Natural killer cell (primary cell): ENCODE data around the gene ACAN. TPM values are rescaled to one million over a fixed set of nuclear protein-coding genes. Genes with fewer than 3 reads are reported as not detected.

Experiments
- ATAC-seq, 3 donors: fragments of 150-1000 bp in 2 of 3; fragments of 200-7000 bp in 1 of 3; cut with Tn5 transposase; 1 replicate in 1 of 3; 2 replicates in 2 of 3; pipeline ENCODE4 v1.10.0; 2021; ENCODE audit warnings: mild to moderate bottlenecking in 2 of 3, moderate library complexity in 2 of 3
- DNase-seq, 2 donors: peaks; one replicate each; pipeline versions ENCODE4 v3.0.0 to v3.0.0-alpha.2; 2013 to 2021; ENCODE audit warnings: mixed read lengths in 1 of 2
- H3K27ac ChIP-seq: one replicate; pipeline ENCODE4 v1.5.1; 2013; ENCODE audit warnings: mild to moderate bottlenecking, low read length
- H3K27me3 ChIP-seq: one replicate; pipeline ENCODE4 v1.6.1; 2013; ENCODE audit warnings: low read length; ENCODE audit not compliant: control insufficient read depth, insufficient read depth
- H3K36me3 ChIP-seq: one replicate; pipeline ENCODE4 v1.6.1; 2013; ENCODE audit warnings: low read length; ENCODE audit not compliant: control insufficient read depth, insufficient read depth
- H3K4me1 ChIP-seq: one replicate; pipeline ENCODE4 v1.6.1; 2013; ENCODE audit warnings: low read length; ENCODE audit not compliant: control insufficient read depth, insufficient read depth
- H3K4me3 ChIP-seq: one replicate; pipeline ENCODE4 v1.5.1; 2013; ENCODE audit warnings: low read length
- H3K9me3 ChIP-seq: one replicate; pipeline ENCODE4 v1.6.1; 2013; ENCODE audit warnings: low read length; ENCODE audit not compliant: control insufficient read depth, insufficient read depth
- H3K27ac Mint-ChIP-seq, 2 donors: one replicate each; pipeline ENCODE4 v1.8.0; 2022; ENCODE audit warnings: mild to moderate bottlenecking in 2 of 2, mixed read lengths in 2 of 2, moderate library complexity in 1 of 2
- H3K27me3 Mint-ChIP-seq, 2 donors: one replicate each; pipeline ENCODE4 v1.8.0; 2022; ENCODE audit warnings: low read depth in 2 of 2, mixed read lengths in 2 of 2
- H3K36me3 Mint-ChIP-seq: one replicate; pipeline ENCODE4 v1.8.0; 2022; ENCODE audit warnings: mixed read lengths
- H3K4me1 Mint-ChIP-seq, 2 donors: one replicate each; pipeline ENCODE4 v1.8.0; 2022; ENCODE audit warnings: mixed read lengths in 2 of 2
- H3K4me3 Mint-ChIP-seq: one replicate; pipeline ENCODE4 v1.8.0; 2022; ENCODE audit warnings: mild to moderate bottlenecking, moderate library complexity, mixed read lengths
- H3K9me3 Mint-ChIP-seq, 2 donors: one replicate each; pipeline ENCODE4 v1.8.0; 2022; ENCODE audit warnings: mixed read lengths in 2 of 2
- WGBS: methylation state at CpG from one replicate; pipeline ENCODE4 v1.1.7; 2013; ENCODE audit warnings: missing lambda C conversion rate; ENCODE audit not compliant: insufficient coverage; 5-methylcytosine and 5-hydroxymethylcytosine counted together
- intact Hi-C: fragments of 100-400 bp; cut with micrococcal nuclease; formaldehyde crosslinking; loops from one replicate; pipeline ENCODE4 v1.14.2; 2022
- total RNA-seq, 4 donors: library from RNA; stranded (reverse); fragments of 120-200 nt in 1 of 4; gene quantifications; one replicate each; pipeline versions ENCODE4 v1.2.3 to v1.2.4, GENCODE V29; 2013 to 2022
- TF ChIP-seq, protein P1 (sequence below): fragments of 200-600 bp; IDR thresholded peaks from one replicate; pipeline ENCODE4 v1.8.0; 2022; ENCODE audit warnings: antibody characterized with exemption

Gene ACAN
- total RNA-seq, 3 donors from 2014 or later (not counting 1 experiment from before 2014, with no cell fraction given): not detected

DNA sequence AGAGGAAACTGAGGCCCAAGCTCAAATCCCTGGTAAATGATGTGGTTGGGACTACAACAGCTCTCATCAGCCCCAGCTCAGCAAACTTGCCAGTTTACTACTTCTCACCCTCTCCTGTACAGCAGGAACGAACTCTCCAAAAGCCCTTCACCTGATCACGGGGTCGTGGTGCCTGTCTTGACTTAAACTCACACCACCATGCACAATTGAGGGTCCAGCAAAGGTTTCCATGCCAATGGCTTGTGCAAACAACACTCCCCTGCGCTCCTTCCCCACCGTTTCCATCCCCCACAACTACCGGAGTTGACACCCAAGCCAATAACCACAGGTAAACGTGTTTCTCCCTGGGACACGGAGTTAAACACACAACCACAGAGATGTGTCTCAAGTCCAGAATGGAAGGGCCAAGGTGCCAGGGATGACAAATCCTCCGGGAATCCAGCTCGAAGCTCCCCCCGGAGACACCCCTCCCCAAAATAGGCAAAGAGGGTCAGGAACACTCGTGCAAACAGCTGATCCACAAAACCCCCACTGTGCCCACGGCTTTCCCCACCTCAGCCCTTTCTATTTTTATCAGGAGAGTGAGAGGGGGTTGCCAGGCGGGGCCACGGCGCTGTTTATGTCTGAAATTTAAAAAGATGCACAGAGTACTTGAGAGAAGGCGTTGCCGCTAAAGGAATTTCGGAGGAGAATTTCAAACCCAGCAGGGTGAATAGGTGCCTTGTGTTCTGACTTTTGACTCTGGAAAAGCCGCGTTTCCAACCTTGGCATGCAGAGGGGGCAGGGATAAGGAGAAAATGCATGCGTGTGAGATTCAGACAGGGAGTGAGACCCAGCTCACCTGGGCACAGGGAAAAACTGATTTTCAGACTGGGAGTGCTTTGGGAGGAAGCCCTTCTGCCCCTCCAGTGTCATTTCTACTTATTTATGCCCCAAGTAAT, 10.6 kb upstream of the ACAN start:
- H3K27me3 ChIP-seq: no peaks in the 10 kb centered on the region
- intact Hi-C loops: no loop called here
- H3K4me1 ChIP-seq: no peaks in the 10 kb centered on the region
- DNase-seq: no peak
- no peak overlapping the region for H3K27ac ChIP-seq
- H3K27me3 Mint-ChIP-seq: peaks cover 42 to 72% of the 10 kb centered on the region in 2 donors
- H3K36me3 Mint-ChIP-seq: no peaks in the 10 kb centered on the region
- H3K4me1 Mint-ChIP-seq: no peaks in the 10 kb centered on the region
- TF ChIP-seq, protein P1, sequence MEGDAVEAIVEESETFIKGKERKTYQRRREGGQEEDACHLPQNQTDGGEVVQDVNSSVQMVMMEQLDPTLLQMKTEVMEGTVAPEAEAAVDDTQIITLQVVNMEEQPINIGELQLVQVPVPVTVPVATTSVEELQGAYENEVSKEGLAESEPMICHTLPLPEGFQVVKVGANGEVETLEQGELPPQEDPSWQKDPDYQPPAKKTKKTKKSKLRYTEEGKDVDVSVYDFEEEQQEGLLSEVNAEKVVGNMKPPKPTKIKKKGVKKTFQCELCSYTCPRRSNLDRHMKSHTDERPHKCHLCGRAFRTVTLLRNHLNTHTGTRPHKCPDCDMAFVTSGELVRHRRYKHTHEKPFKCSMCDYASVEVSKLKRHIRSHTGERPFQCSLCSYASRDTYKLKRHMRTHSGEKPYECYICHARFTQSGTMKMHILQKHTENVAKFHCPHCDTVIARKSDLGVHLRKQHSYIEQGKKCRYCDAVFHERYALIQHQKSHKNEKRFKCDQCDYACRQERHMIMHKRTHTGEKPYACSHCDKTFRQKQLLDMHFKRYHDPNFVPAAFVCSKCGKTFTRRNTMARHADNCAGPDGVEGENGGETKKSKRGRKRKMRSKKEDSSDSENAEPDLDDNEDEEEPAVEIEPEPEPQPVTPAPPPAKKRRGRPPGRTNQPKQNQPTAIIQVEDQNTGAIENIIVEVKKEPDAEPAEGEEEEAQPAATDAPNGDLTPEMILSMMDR: no peak
- H3K9me3 Mint-ChIP-seq: no peaks in the 10 kb centered on the region
- no peak overlapping the region for H3K4me3 ChIP-seq
- H3K4me3 Mint-ChIP-seq: no peak overlapping the region
- WGBS: 42% methylated on average over 20 of the region's 22 CpGs
- no peaks in the 10 kb centered on the region for H3K36me3 ChIP-seq
- H3K9me3 ChIP-seq: no peaks in the 10 kb centered on the region
- ATAC-seq: no peak
- no peak overlapping the region for H3K27ac Mint-ChIP-seq

DNA sequence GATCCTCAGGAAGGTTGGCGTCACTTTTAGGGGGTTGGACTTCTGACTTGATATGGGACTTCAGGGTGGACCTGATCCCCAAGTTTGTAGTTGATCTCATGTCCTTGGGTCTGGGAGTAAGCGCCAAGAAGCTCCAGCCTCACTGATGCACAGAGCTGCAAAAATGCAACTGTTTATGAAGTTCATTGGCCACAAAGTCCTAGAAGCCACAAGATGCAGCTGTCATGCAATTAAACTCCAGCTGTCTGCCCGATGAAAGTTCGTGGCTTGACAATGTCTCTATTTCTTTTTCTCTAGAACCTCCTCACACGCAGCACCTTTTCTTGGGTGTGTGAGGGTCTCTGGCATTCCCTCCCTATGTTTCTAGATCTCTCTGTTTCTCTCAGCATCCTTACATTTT, 9.2 kb upstream of the ACAN start:
- Mint-ChIP-seq H3K4me3 (no peak overlapping the region), H3K27ac (no peak overlapping the region), H3K4me1 (no peaks in the 10 kb centered on the region), H3K36me3 (no peaks in the 10 kb centered on the region), H3K9me3 (no peaks in the 10 kb centered on the region), H3K27me3 (peaks cover 51 to 77% of the 10 kb centered on the region in 2 donors)
- intact Hi-C loops: no loop called here
- no peak overlapping the region for H3K27ac ChIP-seq
- H3K36me3 ChIP-seq: no peaks in the 10 kb centered on the region
- no peaks in the 10 kb centered on the region for H3K4me1 ChIP-seq
- DNase-seq: no peak
- no peak for ATAC-seq
- TF ChIP-seq, protein P1: no peak
- no peaks in the 10 kb centered on the region for H3K27me3 ChIP-seq
- H3K4me3 ChIP-seq: no peak overlapping the region
- WGBS: 76% methylated on average over 5 of the region's 5 CpGs
- no peaks in the 10 kb centered on the region for H3K9me3 ChIP-seq

DNA sequence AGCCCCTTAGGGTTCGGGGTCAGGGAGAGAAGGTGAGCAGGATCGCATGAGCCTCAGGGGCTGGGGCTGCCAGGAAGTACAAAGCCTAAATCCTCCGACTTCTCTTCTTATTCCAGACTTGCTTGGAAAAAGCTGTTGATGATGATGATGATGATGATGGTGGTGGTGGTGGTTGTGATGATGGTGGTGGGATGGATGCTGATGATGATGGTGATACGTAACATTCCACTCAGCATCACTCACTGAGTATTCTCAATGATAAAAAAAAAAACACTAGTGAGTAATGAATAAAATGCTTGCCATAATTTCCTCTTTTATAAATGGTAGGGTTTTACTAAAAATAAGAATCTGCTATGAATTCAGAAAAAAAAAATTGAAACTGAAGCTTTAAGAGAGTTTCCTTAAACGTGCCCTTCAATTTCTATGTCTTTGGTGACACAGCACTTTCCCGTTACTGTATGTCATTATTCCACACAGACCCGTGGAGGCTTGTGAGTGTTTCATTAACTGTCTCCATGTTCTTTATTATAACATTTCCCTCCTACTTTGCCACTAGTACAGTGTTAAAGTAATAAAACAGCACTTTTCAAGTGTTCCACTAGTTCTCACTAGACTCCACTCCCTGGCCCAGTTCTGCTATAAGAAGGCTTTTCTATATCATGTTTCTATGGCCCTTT, 5.4 kb upstream of the ACAN start:
- TF ChIP-seq, protein P1: no peak
- H3K36me3 Mint-ChIP-seq: no peaks in the 10 kb centered on the region

More for the DNA sequence above, 5.4 kb upstream of the ACAN start:
- Histone ChIP-seq H3K36me3 (no peaks in the 10 kb centered on the region), H3K27me3 (peaks cover 6% of the 10 kb centered on the region), H3K9me3 (no peaks in the 10 kb centered on the region), H3K4me3 (no peak overlapping the region), H3K27ac (no peak overlapping the region), H3K4me1 (no peaks in the 10 kb centered on the region)
- intact Hi-C loops: no loop called here
- 54% methylated on average over 6 of the region's 7 CpGs for WGBS
- Mint-ChIP-seq H3K4me1 (peaks cover 0 to 4% of the 10 kb centered on the region in 2 donors), H3K27me3 (peaks cover 67 to 91% of the 10 kb centered on the region in 2 donors), H3K9me3 (no peaks in the 10 kb centered on the region), H3K27ac (no peak overlapping the region), H3K4me3 (no peak overlapping the region)
- DNase-seq (no peak), ATAC-seq (no peak)
